OCI-LY7 (cell line): ENCODE measurements around the gene C2. TPM values are rescaled to one million over a fixed set of nuclear protein-coding genes. Genes with fewer than 3 reads are reported as not detected.

ENCODE experiments used
- BruUV-seq: library from RNA; stranded (reverse); fragments of 400-500 nt; replicated peaks from 2 replicates; lab custom pipeline; 2021; lab: Mats Ljungman, UMichigan
- CTCF ChIA-PET: fragments of 300-600 bp; sonication (Branson Sonifier 250); formaldehyde crosslinking; loops from one replicate; lab custom pipeline; 2022; ENCODE audit warnings: antibody characterized with exemption; ENCODE audit not compliant: unreplicated experiment; lab: Charles Lee
- POLR2A ChIA-PET: fragments of 300-600 bp; sonication (Branson Sonifier 250); formaldehyde crosslinking; loops from one replicate; lab custom pipeline; 2022; ENCODE audit warnings: antibody characterized with exemption; lab: Charles Lee
- DNase-seq: peaks from one replicate; pipeline ENCODE4 v3.0.0-alpha.2; 2015; ENCODE audit warnings: low spot score
- H2AFZ ChIP-seq: fragments of 200-600 bp; sonication (generic), shearing (Covaris generic); 2 replicates; pipeline ENCODE4 v1.6.1; 2014; ENCODE audit warnings: mild to moderate bottlenecking, antibody characterized with exemption, low read length, moderate library complexity
- H3K27ac ChIP-seq: fragments of 200-600 bp; sonication (generic); 2 replicates; pipeline ENCODE4 v1.5.1; 2014; ENCODE audit warnings: mixed run types, low read depth, mild to moderate bottlenecking, moderate library complexity, low read length, inconsistent platforms; ENCODE audit not compliant: poor library complexity, severe bottlenecking
- H3K36me3 ChIP-seq: fragments of 200-600 bp; sonication (generic); 2 replicates; pipeline ENCODE4 v1.6.1; 2014; ENCODE audit warnings: mild to moderate bottlenecking, antibody characterized with exemption, low read length, moderate library complexity, mixed read lengths; ENCODE audit not compliant: insufficient read depth
- H3K4me1 ChIP-seq: fragments of 200-600 bp; sonication (generic); 2 replicates; pipeline ENCODE4 v1.5.1; 2014; ENCODE audit warnings: mild to moderate bottlenecking, low read length; ENCODE audit not compliant: insufficient read depth, poor library complexity, severe bottlenecking
- H3K4me2 ChIP-seq: fragments of 200-600 bp; sonication (generic); 2 replicates; pipeline ENCODE4 v1.6.1; 2014; ENCODE audit warnings: mild to moderate bottlenecking, low read length
- H3K4me3 ChIP-seq: fragments of 200-600 bp; sonication (generic); 2 replicates; pipeline ENCODE4 v1.5.1; 2014; ENCODE audit warnings: mild to moderate bottlenecking, low read depth, low read length; ENCODE audit not compliant: poor library complexity, severe bottlenecking
- H3K79me2 ChIP-seq: fragments of 200-600 bp; sonication (generic); 2 replicates; pipeline ENCODE4 v1.6.1; 2016; ENCODE audit warnings: low read depth, mild to moderate bottlenecking, low read length, moderate library complexity, mixed read lengths; ENCODE audit not compliant: insufficient read depth
- H3K9me2 ChIP-seq: fragments of 200-600 bp; sonication (generic); 2 replicates; pipeline ENCODE4 v1.6.1; 2016; ENCODE audit warnings: mild to moderate bottlenecking, low read length, mixed read lengths; ENCODE audit not compliant: insufficient read depth
- H3K9me3 ChIP-seq: fragments of 200-600 bp; sonication (generic); 2 replicates; pipeline ENCODE4 v1.6.1; 2014; ENCODE audit warnings: mild to moderate bottlenecking, mixed run types, low read length, mixed read lengths
- H4K20me1 ChIP-seq: fragments of 200-600 bp; sonication (generic); 2 replicates; pipeline ENCODE4 v1.6.1; 2014; ENCODE audit warnings: mild to moderate bottlenecking, antibody characterized with exemption, low read length, moderate library complexity, mixed read lengths; ENCODE audit not compliant: insufficient read depth
- CTCF ChIP-seq: fragments of 200-600 bp; sonication (generic); conservative IDR thresholded peaks from 2 replicates; pipeline ENCODE4 v1.5.1; 2014; ENCODE audit warnings: mild to moderate bottlenecking, antibody characterized with exemption, low read length, moderate library complexity, mixed read lengths
- EZH2phosphoT487 ChIP-seq: fragments of 200-600 bp; sonication (generic); IDR thresholded peaks from 2 replicates; pipeline ENCODE4 v1.6.1; 2018; ENCODE audit warnings: low read depth, borderline replicate concordance, mild to moderate bottlenecking, mixed run types, antibody characterized with exemption, low read length, moderate library complexity, mixed read lengths
- intact Hi-C: fragments of 100-400 bp; cut with micrococcal nuclease; formaldehyde crosslinking; loops from one replicate; pipeline ENCODE4 v1.10.0; 2022; ENCODE audit not compliant: unreplicated experiment
- total RNA-seq, 2 experiments: library from RNA; depleted of rRNA in 1 of 2; stranded (reverse); fragments of >200 nt in 1 of 2; shearing (Covaris generic) in 1 of 2; gene quantifications; 2 replicates each; pipeline ENCODE4 v1.2.3, GENCODE V29; 2014 to 2022

The C2 gene
- total RNA-seq, 2 experiments from 2014 or later, result 3.4 to 4.4 TPM

- Histone ChIP-seq H3K4me1 (no peaks in the 10 kb centered on the region), H3K36me3 (no peaks in the 10 kb centered on the region), H3K9me3 (no peaks in the 10 kb centered on the region), H3K27ac (no peak overlapping the region), H3K9me2 (no peaks in the 10 kb centered on the region), H2AFZ (no peak overlapping the region), H4K20me1 (no peaks in the 10 kb centered on the region), H3K4me3 (no peak overlapping the region), H3K4me2 (no peak overlapping the region), H3K79me2 (no peaks in the 10 kb centered on the region)
- no peak for TF ChIP-seq CTCF
- no peak for TF ChIP-seq EZH2phosphoT487
- ChIA-PET POLR2A (no interaction called here), CTCF (no interaction called here)
- BruUV-seq, result no TSS peak
- intact Hi-C loops, result no loop called here
- no peak for DNase-seq
Measured at GRCh38 chr6:31933537-31933936, 6.0 kb downstream of the C2 start.

- no peak for DNase-seq
- no peaks in the 10 kb centered on the region for H4K20me1 ChIP-seq
- no peak overlapping the region for H3K4me3 ChIP-seq
- H3K79me2 ChIP-seq, result no peaks in the 10 kb centered on the region
- H3K36me3 ChIP-seq, result no peaks in the 10 kb centered on the region
- no peaks in the 10 kb centered on the region for H3K4me1 ChIP-seq
- H3K4me2 ChIP-seq, result no peak overlapping the region
- ChIA-PET POLR2A (interaction anchor here (0.6 kb wide), 1 partner anchor 39 kb away, joined by 5 read pairs; no protein-coding TSS in a partner anchor), CTCF (no interaction called here)
- TF ChIP-seq EZH2phosphoT487 (no peak), CTCF (no peak)
- no TSS peak for BruUV-seq
- no peaks in the 10 kb centered on the region for H3K9me2 ChIP-seq
- H3K27ac ChIP-seq, result no peak overlapping the region
- no peak overlapping the region for H2AFZ ChIP-seq
- H3K9me3 ChIP-seq, result no peaks in the 10 kb centered on the region
- intact Hi-C loops, result no loop called here
Measured at GRCh38 chr6:31935021-31935420, 7.5 kb downstream of the C2 start.

DNA sequence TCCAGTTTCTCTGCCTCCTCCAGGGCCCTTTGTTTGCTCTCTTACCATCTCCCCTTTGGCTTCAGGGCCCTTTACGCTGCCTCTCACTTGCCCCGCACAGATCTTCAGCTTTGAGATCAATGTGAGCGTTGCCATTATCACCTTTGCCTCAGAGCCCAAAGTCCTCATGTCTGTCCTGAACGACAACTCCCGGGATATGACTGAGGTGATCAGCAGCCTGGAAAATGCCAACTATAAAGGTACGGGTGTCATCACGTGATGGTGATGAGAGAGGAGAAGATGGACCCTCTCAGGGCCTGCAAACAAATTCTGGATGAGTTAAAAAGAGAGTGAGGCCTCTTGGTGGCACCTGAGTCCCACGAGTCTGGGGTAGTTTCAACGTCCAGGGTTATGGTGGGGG, 8.3 kb downstream of the C2 start:
- H3K79me2 ChIP-seq, result no peaks in the 10 kb centered on the region

More for the DNA sequence above, 8.3 kb downstream of the C2 start:
- Histone ChIP-seq H3K4me2 (no peak overlapping the region), H3K27ac (no peak overlapping the region), H3K9me2 (no peaks in the 10 kb centered on the region), H2AFZ (no peak overlapping the region), H3K9me3 (no peaks in the 10 kb centered on the region), H3K4me1 (no peaks in the 10 kb centered on the region), H3K36me3 (no peaks in the 10 kb centered on the region), H3K4me3 (no peak overlapping the region), H4K20me1 (no peaks in the 10 kb centered on the region)
- intact Hi-C loops, result no loop called here
- POLR2A ChIA-PET, result no interaction called here
- CTCF ChIA-PET, result no interaction called here
- BruUV-seq, result no TSS peak
- DNase-seq, result no peak
- no peak for TF ChIP-seq EZH2phosphoT487
- no peak for TF ChIP-seq CTCF
